ENCODE results near the gene APLNR. TPM values are rescaled to one million over a fixed set of nuclear protein-coding genes. Genes with fewer than 3 reads are reported as not detected.

APLNR gene
- polyA plus RNA-seq, 1 donor (not counting 4 experiments of a cell fraction or from before 2014, with no cell fraction given): not detected

DNA sequence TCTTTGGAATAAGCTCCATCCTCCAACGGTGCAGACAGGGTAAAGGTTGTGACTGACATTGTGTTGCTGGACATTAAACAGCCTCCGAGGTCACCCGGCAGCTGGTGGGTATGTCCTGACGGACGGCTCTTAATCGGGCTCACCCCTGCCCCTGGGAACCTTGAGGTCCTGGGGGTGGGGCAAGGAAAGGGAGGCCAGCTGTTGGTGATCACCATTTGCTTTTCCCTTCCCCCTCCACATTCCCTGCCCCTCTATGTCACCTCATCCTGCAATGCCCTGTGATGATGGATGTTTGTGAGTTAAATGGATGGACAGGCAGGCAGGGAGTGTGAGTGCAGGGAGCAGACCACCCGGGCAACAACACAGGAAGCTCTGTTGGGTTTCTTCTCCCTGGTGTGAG, 26.3 kb downstream of the APLNR start:
- no peak for TF ChIP-seq CTCF (optimal IDR thresholded peaks at IDR 0.05 in 1 of 3, IDR thresholded peaks at IDR 0.05 in 1 of 3, conservative IDR thresholded peaks at IDR 0.05 in 1 of 3; ENCODE audit: extremely low read depth in 1 of 3, insufficient read depth in 2 of 3, low read length in 3 of 3)
- no peak for TF ChIP-seq EZH2 (IDR thresholded peaks at IDR 0.05; ENCODE audit: low read length)
- FAIRE-seq: no peak
- Histone ChIP-seq H3K9ac (ENCODE audit: control insufficient read depth, extremely low read depth, insufficient read depth, low read length) (no peak overlapping the region), H2AFZ (ENCODE audit: control insufficient read depth, low read length) (no peak overlapping the region), H3K27me3 (ENCODE audit: control insufficient read depth, extremely low read depth, insufficient read depth, low read length) (peaks cover 7% of the 10 kb centered on the region), H3K9me3 (ENCODE audit: control insufficient read depth, low read depth, low read length) (no peaks in the 10 kb centered on the region), H4K20me1 (ENCODE audit: control insufficient read depth, extremely low read depth, insufficient read depth, low read length) (no peaks in the 10 kb centered on the region), H3K9me1 (ENCODE audit: control insufficient read depth, extremely low read depth, insufficient read depth, low read length) (no peaks in the 10 kb centered on the region), H3K79me2 (ENCODE audit: control insufficient read depth, insufficient read depth, low read length) (no peaks in the 10 kb centered on the region), H3K4me3 (ENCODE audit: control insufficient read depth in 2 of 3, extremely low read depth in 1 of 3, insufficient read depth in 2 of 3, low read depth in 1 of 3, low read length in 3 of 3) (no peak overlapping the region), H3K4me1 (ENCODE audit: control insufficient read depth, extremely low read depth, insufficient read depth, low read length) (peaks cover 8% of the 10 kb centered on the region), H3K4me2 (ENCODE audit: control insufficient read depth, extremely low read depth, insufficient read depth, low read depth, low read length) (no peak overlapping the region), H3K27ac (ENCODE audit: control insufficient read depth, insufficient read depth, low read length) (no peak overlapping the region), H3K36me3 (ENCODE audit: control insufficient read depth in 2 of 2, extremely low read depth in 1 of 2, insufficient read depth in 2 of 2, low read length in 2 of 2) (no peaks in the 10 kb centered on the region)
- no peak for DNase-seq (ENCODE audit: low read depth, low spot score)
- dilution Hi-C loops (cut with MboI; ENCODE audit: extremely low pct_ligation_motif_present, low sequenced_read_pairs): no loop called here

- Histone ChIP-seq H3K27me3 (ENCODE audit: control insufficient read depth, extremely low read depth, insufficient read depth, low read length) (peaks cover 11% of the 10 kb centered on the region), H3K9ac (ENCODE audit: control insufficient read depth, extremely low read depth, insufficient read depth, low read length) (no peak overlapping the region), H3K27ac (ENCODE audit: control insufficient read depth, insufficient read depth, low read length) (no peak overlapping the region), H3K36me3 (ENCODE audit: control insufficient read depth in 2 of 2, extremely low read depth in 1 of 2, insufficient read depth in 2 of 2, low read length in 2 of 2) (no peaks in the 10 kb centered on the region), H2AFZ (ENCODE audit: control insufficient read depth, low read length) (no peak overlapping the region), H3K9me1 (ENCODE audit: control insufficient read depth, extremely low read depth, insufficient read depth, low read length) (no peaks in the 10 kb centered on the region), H3K79me2 (ENCODE audit: control insufficient read depth, insufficient read depth, low read length) (no peaks in the 10 kb centered on the region), H3K9me3 (ENCODE audit: control insufficient read depth, low read depth, low read length) (no peaks in the 10 kb centered on the region), H4K20me1 (ENCODE audit: control insufficient read depth, extremely low read depth, insufficient read depth, low read length) (no peaks in the 10 kb centered on the region), H3K4me3 (ENCODE audit: control insufficient read depth in 2 of 3, extremely low read depth in 1 of 3, insufficient read depth in 2 of 3, low read depth in 1 of 3, low read length in 3 of 3) (no peak overlapping the region), H3K4me1 (ENCODE audit: control insufficient read depth, extremely low read depth, insufficient read depth, low read length) (no peaks in the 10 kb centered on the region), H3K4me2 (ENCODE audit: control insufficient read depth, extremely low read depth, insufficient read depth, low read depth, low read length) (no peak overlapping the region)
- FAIRE-seq (no peak), DNase-seq (ENCODE audit: low read depth, low spot score) (no peak)
- dilution Hi-C loops (cut with MboI; ENCODE audit: extremely low pct_ligation_motif_present, low sequenced_read_pairs): no loop called here
- TF ChIP-seq CTCF (optimal IDR thresholded peaks at IDR 0.05 in 1 of 3, IDR thresholded peaks at IDR 0.05 in 1 of 3, conservative IDR thresholded peaks at IDR 0.05 in 1 of 3; ENCODE audit: extremely low read depth in 1 of 3, insufficient read depth in 2 of 3, low read length in 3 of 3) (no peak), EZH2 (IDR thresholded peaks at IDR 0.05; ENCODE audit: low read length) (no peak)
Measured at GRCh38 chr11:57207168-57207567, 29.9 kb downstream of the APLNR start.
